H9 (cell line): ENCODE data around the gene STPG1. TPM values are rescaled to one million over a fixed set of nuclear protein-coding genes. Genes with fewer than 3 reads are reported as not detected.

Experiments
- DNase-seq: peaks from one replicate; pipeline ENCODE4 v3.0.0-alpha.2; 2017
- H2AFZ ChIP-seq: one replicate; pipeline ENCODE4 v1.6.1; 2013; ENCODE audit warnings: mild to moderate bottlenecking, low read length, control low read depth, moderate library complexity
- H2AK5ac ChIP-seq: 2 replicates; pipeline ENCODE4 v1.6.1; 2013; ENCODE audit warnings: low read length, control low read depth, mixed read lengths; ENCODE audit not compliant: insufficient read length
- H2BK120ac ChIP-seq: one replicate; pipeline ENCODE4 v1.6.1; 2013; ENCODE audit warnings: low read depth, mild to moderate bottlenecking, low read length, control low read depth, inconsistent platforms; ENCODE audit not compliant: poor library complexity, severe bottlenecking
- H2BK12ac ChIP-seq: 2 replicates; pipeline ENCODE4 v1.6.1; 2013; ENCODE audit warnings: low read length, control low read depth, mixed read lengths, low read depth; ENCODE audit not compliant: insufficient read length
- H2BK15ac ChIP-seq: 2 replicates; pipeline ENCODE4 v1.6.1; 2013; ENCODE audit warnings: low read depth, low read length, control low read depth
- H2BK20ac ChIP-seq: one replicate; pipeline ENCODE4 v1.6.1; 2013; ENCODE audit warnings: low read depth, mild to moderate bottlenecking, low read length, control low read depth, inconsistent platforms; ENCODE audit not compliant: poor library complexity, severe bottlenecking
- H2BK5ac ChIP-seq: 2 replicates; pipeline ENCODE4 v1.6.1; 2013; ENCODE audit warnings: low read length, control low read depth, mixed read lengths; ENCODE audit not compliant: insufficient read length
- H3K14ac ChIP-seq: 2 replicates; pipeline ENCODE4 v1.6.1; 2013; ENCODE audit warnings: low read length, control low read depth; ENCODE audit not compliant: insufficient read depth
- H3K18ac ChIP-seq: 2 replicates; pipeline ENCODE4 v1.6.1; 2013; ENCODE audit warnings: low read depth, mild to moderate bottlenecking, mixed read lengths, low read length, control low read depth; ENCODE audit not compliant: insufficient read length
- H3K23ac ChIP-seq: 2 replicates; pipeline ENCODE4 v1.6.1; 2013; ENCODE audit warnings: low read length, control low read depth, mixed read lengths, low read depth; ENCODE audit not compliant: insufficient read length
- H3K23me2 ChIP-seq: 2 replicates; pipeline ENCODE4 v1.6.1; 2013; ENCODE audit warnings: low read depth, mild to moderate bottlenecking, mixed read lengths, low read length, control low read depth; ENCODE audit not compliant: insufficient read length, poor library complexity, severe bottlenecking
- H3K27ac ChIP-seq: 2 replicates; pipeline ENCODE4 v1.5.1; 2013; ENCODE audit warnings: low read length, control low read depth, mixed read lengths, low read depth; ENCODE audit not compliant: insufficient read length
- H3K27me3 ChIP-seq: 2 replicates; pipeline ENCODE4 v1.6.1; 2013; ENCODE audit warnings: low read length, control low read depth, inconsistent platforms; ENCODE audit not compliant: insufficient read depth
- H3K4ac ChIP-seq: 2 replicates; pipeline ENCODE4 v1.6.1; 2013; ENCODE audit warnings: low read depth, mild to moderate bottlenecking, control low read depth, inconsistent platforms, low read length, moderate library complexity
- H3K4me1 ChIP-seq: 2 replicates; pipeline ENCODE4 v1.6.1; 2013; ENCODE audit warnings: low read length, control low read depth, inconsistent platforms; ENCODE audit not compliant: insufficient read depth
- H3K4me2 ChIP-seq: 2 replicates; pipeline ENCODE4 v1.6.1; 2013; ENCODE audit warnings: low read length, control low read depth, mixed read lengths; ENCODE audit not compliant: insufficient read length, insufficient read depth
- H3K56ac ChIP-seq: 2 replicates; pipeline ENCODE4 v1.6.1; 2013; ENCODE audit warnings: low read depth, mild to moderate bottlenecking, mixed read lengths, low read length, control low read depth; ENCODE audit not compliant: insufficient read length
- H3K79me1 ChIP-seq: 2 replicates; pipeline ENCODE4 v1.6.1; 2013; ENCODE audit warnings: low read depth, mild to moderate bottlenecking, moderate library complexity, low read length, control low read depth, inconsistent platforms; ENCODE audit not compliant: insufficient read depth, poor library complexity, severe bottlenecking
- H3K79me2 ChIP-seq: 2 replicates; pipeline ENCODE4 v1.6.1; 2013; ENCODE audit warnings: low read length, control low read depth, inconsistent platforms; ENCODE audit not compliant: insufficient read depth
- H3K9ac ChIP-seq: 2 replicates; pipeline ENCODE4 v1.6.1; 2013; ENCODE audit warnings: low read length, control low read depth, mixed read lengths; ENCODE audit not compliant: insufficient read length; ENCODE audit errors: extremely low read depth
- H3K9me3 ChIP-seq: one replicate; pipeline ENCODE4 v1.6.1; 2013; ENCODE audit warnings: low read depth, low read length, inconsistent platforms; ENCODE audit not compliant: control insufficient read depth
- H3T11ph ChIP-seq: one replicate; pipeline ENCODE4 v1.6.1; 2013; ENCODE audit warnings: mild to moderate bottlenecking, low read length, control low read depth, inconsistent platforms
- H4K20me1 ChIP-seq: one replicate; pipeline ENCODE4 v1.6.1; 2013; ENCODE audit not compliant: control insufficient read depth, insufficient read length, insufficient read depth
- H4K5ac ChIP-seq: 2 replicates; pipeline ENCODE4 v1.6.1; 2013; ENCODE audit warnings: low read depth, mild to moderate bottlenecking, mixed read lengths, low read length, control low read depth; ENCODE audit not compliant: insufficient read length
- H4K8ac ChIP-seq: replicated peaks from 2 replicates; pipeline ENCODE4 v1.6.1; 2013; ENCODE audit warnings: low read length, control low read depth, mixed read lengths, low read depth; ENCODE audit not compliant: insufficient read length
- H4K91ac ChIP-seq: 2 replicates; pipeline ENCODE4 v1.6.1; 2013; ENCODE audit warnings: low read depth, mild to moderate bottlenecking, moderate library complexity, mixed read lengths, low read length, control low read depth; ENCODE audit not compliant: insufficient read length
- H3K27ac Mint-ChIP-seq, 3 experiments: 2 replicates in 2 of 3; 3 replicates in 1 of 3; pipeline ENCODE4 v1.8.0; 2020 to 2021; ENCODE audit warnings: mixed read lengths in 3 of 3, mild to moderate bottlenecking in 1 of 3, moderate library complexity in 1 of 3
- H3K27me3 Mint-ChIP-seq: 2 replicates; pipeline ENCODE4 v1.8.0; 2021; ENCODE audit warnings: low read depth, mild to moderate bottlenecking, moderate library complexity, mixed read lengths
- H3K36me3 Mint-ChIP-seq, 3 experiments: 2 replicates in 2 of 3; 3 replicates in 1 of 3; pipeline ENCODE4 v1.8.0; 2020 to 2021; ENCODE audit warnings: low read depth in 3 of 3, mixed read lengths in 3 of 3; ENCODE audit not compliant: insufficient read depth in 1 of 3
- H3K4me1 Mint-ChIP-seq, 2 experiments: 2 replicates each; pipeline ENCODE4 v1.8.0; 2020; ENCODE audit warnings: mixed read lengths in 2 of 2
- H3K4me3 Mint-ChIP-seq, 2 experiments: 2 replicates in 1 of 2; 3 replicates in 1 of 2; pipeline ENCODE4 v1.8.0; 2020 to 2021; ENCODE audit warnings: mild to moderate bottlenecking in 2 of 2, mixed read lengths in 2 of 2, moderate library complexity in 1 of 2
- H3K9me3 Mint-ChIP-seq, 2 experiments: 2 replicates in 1 of 2; 3 replicates in 1 of 2; pipeline ENCODE4 v1.8.0; 2020; ENCODE audit warnings: mild to moderate bottlenecking in 2 of 2, mixed read lengths in 2 of 2, moderate library complexity in 1 of 2
- WGBS: extraction: QIAGEN DNeasy Blood & Tissue Kit; methylation state at CpG from one replicate; pipeline ENCODE4 v1.1.7; 2013; ENCODE audit warnings: missing lambda C conversion rate, low lambda C conversion rate, mixed read lengths; ENCODE audit not compliant: insufficient read length; ENCODE audit errors: extremely low coverage; 5-methylcytosine and 5-hydroxymethylcytosine counted together
- total RNA-seq: library from RNA; stranded (reverse); gene quantifications from 2 replicates; pipeline ENCODE4 v1.2.1, GENCODE V29; 2021
- TF ChIP-seq, protein P1 (sequence below): fragments of 200-600 bp; sonication (generic); conservative IDR thresholded peaks from 3 replicates; pipeline ENCODE4 v1.8.0; 2021; ENCODE audit warnings: antibody characterized with exemption, mild to moderate bottlenecking

STPG1 gene
- total RNA-seq, 1 experiment from 2014 or later: 8.3 TPM

DNA sequence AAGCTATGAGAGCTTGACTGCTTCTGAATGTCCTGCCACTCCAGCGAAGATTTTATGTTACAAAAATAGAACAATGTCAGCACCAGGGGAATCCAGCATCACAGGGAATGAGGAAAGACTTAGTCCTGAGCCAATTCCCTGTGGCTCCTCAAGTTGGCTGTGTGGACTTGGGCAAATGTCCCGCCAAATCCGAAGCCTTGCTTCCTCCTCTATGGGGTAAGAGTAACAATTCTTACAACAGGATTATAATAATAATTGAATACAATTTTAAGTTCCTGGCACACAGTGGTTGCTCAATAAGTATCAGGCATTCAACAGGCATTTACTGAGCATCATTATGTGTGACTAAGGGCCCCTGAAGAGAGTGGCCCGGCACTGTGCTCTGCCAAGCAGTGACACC, 44.4 kb downstream of the STPG1 start:
- H2AK5ac ChIP-seq: no peak overlapping the region
- no peak overlapping the region for H3K4ac ChIP-seq
- no peaks in the 10 kb centered on the region for H3K9me3 Mint-ChIP-seq
- H4K5ac ChIP-seq: no peak overlapping the region
- no peak overlapping the region for H3K18ac ChIP-seq
- peaks cover 0 to 6% (median 0%) of the 10 kb centered on the region in 3 experiments; a peak in 4 of 7 replicates for H3K36me3 Mint-ChIP-seq
- no peak overlapping the region for H4K91ac ChIP-seq
- H3K27ac Mint-ChIP-seq: no peak overlapping the region
- WGBS: no CpG with 5 or more reads among the region's 4 CpGs
- H2BK15ac ChIP-seq: no peak overlapping the region
- H3K23ac ChIP-seq: no peak overlapping the region
- H2BK20ac ChIP-seq: no peak overlapping the region
- H2BK12ac ChIP-seq: no peak overlapping the region
- no peak overlapping the region for H2AFZ ChIP-seq
- no peak overlapping the region for H3K27ac ChIP-seq
- H3K27me3 Mint-ChIP-seq: no peaks in the 10 kb centered on the region
- H3K79me2 ChIP-seq: no peaks in the 10 kb centered on the region
- H3K4me3 Mint-ChIP-seq: no peak overlapping the region
- no peak overlapping the region for H2BK120ac ChIP-seq
- no peak overlapping the region for H3K4me2 ChIP-seq
- H3K27me3 ChIP-seq: no peaks in the 10 kb centered on the region
- no peaks in the 10 kb centered on the region for H4K20me1 ChIP-seq
- H3K79me1 ChIP-seq: no peaks in the 10 kb centered on the region
- H3T11ph ChIP-seq: no peak overlapping the region
- no peak overlapping the region for H4K8ac ChIP-seq
- H3K9me3 ChIP-seq: no peaks in the 10 kb centered on the region
- H3K9ac ChIP-seq: no peak overlapping the region
- H3K4me1 ChIP-seq: no peaks in the 10 kb centered on the region
- DNase-seq: no peak
- H3K14ac ChIP-seq: no peak overlapping the region
- TF ChIP-seq, protein P1, sequence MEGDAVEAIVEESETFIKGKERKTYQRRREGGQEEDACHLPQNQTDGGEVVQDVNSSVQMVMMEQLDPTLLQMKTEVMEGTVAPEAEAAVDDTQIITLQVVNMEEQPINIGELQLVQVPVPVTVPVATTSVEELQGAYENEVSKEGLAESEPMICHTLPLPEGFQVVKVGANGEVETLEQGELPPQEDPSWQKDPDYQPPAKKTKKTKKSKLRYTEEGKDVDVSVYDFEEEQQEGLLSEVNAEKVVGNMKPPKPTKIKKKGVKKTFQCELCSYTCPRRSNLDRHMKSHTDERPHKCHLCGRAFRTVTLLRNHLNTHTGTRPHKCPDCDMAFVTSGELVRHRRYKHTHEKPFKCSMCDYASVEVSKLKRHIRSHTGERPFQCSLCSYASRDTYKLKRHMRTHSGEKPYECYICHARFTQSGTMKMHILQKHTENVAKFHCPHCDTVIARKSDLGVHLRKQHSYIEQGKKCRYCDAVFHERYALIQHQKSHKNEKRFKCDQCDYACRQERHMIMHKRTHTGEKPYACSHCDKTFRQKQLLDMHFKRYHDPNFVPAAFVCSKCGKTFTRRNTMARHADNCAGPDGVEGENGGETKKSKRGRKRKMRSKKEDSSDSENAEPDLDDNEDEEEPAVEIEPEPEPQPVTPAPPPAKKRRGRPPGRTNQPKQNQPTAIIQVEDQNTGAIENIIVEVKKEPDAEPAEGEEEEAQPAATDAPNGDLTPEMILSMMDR: no peak
- no peak overlapping the region for H3K56ac ChIP-seq
- H3K4me1 Mint-ChIP-seq: peaks cover 16 to 22% of the 10 kb centered on the region in 2 experiments
- H3K23me2 ChIP-seq: no peaks in the 10 kb centered on the region
- H2BK5ac ChIP-seq: no peak overlapping the region
